NCI-H524 treated with DMSO at 0.1 percent for 48 hours (cell line): Measurements from ENCODE around the gene IMMP2L.
A peak's percentile ranks its signal among the peaks of the same experiment; 100 is the strongest.

ENCODE experiments used
- DNase-seq: peaks from one replicate; lab custom pipeline; 2025; lab: John Stamatoyannopoulos, UW

The IMMP2L gene

GRCh38 chr7:110929480-110930249 lies 632.6 kb downstream of the IMMP2L start:
- no peak for DNase-seq

- DNase-seq, result no peak
Measured at GRCh38 chr7:110922906-110923305, 639.4 kb downstream of the IMMP2L start.

GRCh38 chr7:110921595-110922151 lies 640.6 kb downstream of the IMMP2L start:
- DNase-seq, result no peak

GRCh38 chr7:110918949-110919548 lies 643.2 kb downstream of the IMMP2L start:
- no peak for DNase-seq

GRCh38 chr7:110914263-110914662 lies 648.0 kb downstream of the IMMP2L start:
- DNase-seq, result no peak

GRCh38 chr7:110911632-110912031 lies 650.7 kb downstream of the IMMP2L start:
- no peak for DNase-seq

GRCh38 chr7:110909117-110909516 lies 653.2 kb downstream of the IMMP2L start:
- no peak for DNase-seq

- DNase-seq, result no peak
Measured at GRCh38 chr7:110905773-110906566, 656.3 kb downstream of the IMMP2L start.

- DNase-seq, result no peak
Measured at GRCh38 chr7:110898516-110898915, 663.8 kb downstream of the IMMP2L start.

GRCh38 chr7:110897538-110897937 lies 664.8 kb downstream of the IMMP2L start:
- no peak for DNase-seq

- no peak for DNase-seq
Measured at GRCh38 chr7:110894111-110894510, 668.2 kb downstream of the IMMP2L start.

- DNase-seq, result no peak
Measured at GRCh38 chr7:110891197-110891596, 671.1 kb downstream of the IMMP2L start.

- DNase-seq, result no peak
Measured at GRCh38 chr7:110890101-110890500, 672.2 kb downstream of the IMMP2L start.

GRCh38 chr7:110889335-110889734 lies 673.0 kb downstream of the IMMP2L start:
- no peak for DNase-seq

- DNase-seq, result no peak
Measured at GRCh38 chr7:110888641-110889040, 673.7 kb downstream of the IMMP2L start.

GRCh38 chr7:110885474-110885873 lies 676.8 kb downstream of the IMMP2L start:
- peak; percentile 86 for DNase-seq

- no peak for DNase-seq
Measured at GRCh38 chr7:110881721-110882120, 680.6 kb downstream of the IMMP2L start.

GRCh38 chr7:110880971-110881370 lies 681.3 kb downstream of the IMMP2L start:
- DNase-seq, result no peak

GRCh38 chr7:110877016-110877415 lies 685.3 kb downstream of the IMMP2L start:
- no peak for DNase-seq

- no peak for DNase-seq
Measured at GRCh38 chr7:110875346-110875745, 686.9 kb downstream of the IMMP2L start.

- no peak for DNase-seq
Measured at GRCh38 chr7:110871856-110872255, 690.4 kb downstream of the IMMP2L start.

- DNase-seq, result peak; percentile 57
Measured at GRCh38 chr7:110870926-110871325, 691.4 kb downstream of the IMMP2L start.

- no peak for DNase-seq
Measured at GRCh38 chr7:110868458-110868857, 693.8 kb downstream of the IMMP2L start.
